Eye (tissue), 1 donor: ENCODE measurements around the gene SLX4IP.
"Not testable (repeated sequence)": the region's sequence is repeated elsewhere in the genome, so short reads cannot be mapped to it uniquely, and the experiment has no call there.

ENCODE experiments used
- DNase-seq: peaks from one replicate; pipeline ENCODE4 v3.0.0-alpha.2; 2015

The SLX4IP gene

DNA sequence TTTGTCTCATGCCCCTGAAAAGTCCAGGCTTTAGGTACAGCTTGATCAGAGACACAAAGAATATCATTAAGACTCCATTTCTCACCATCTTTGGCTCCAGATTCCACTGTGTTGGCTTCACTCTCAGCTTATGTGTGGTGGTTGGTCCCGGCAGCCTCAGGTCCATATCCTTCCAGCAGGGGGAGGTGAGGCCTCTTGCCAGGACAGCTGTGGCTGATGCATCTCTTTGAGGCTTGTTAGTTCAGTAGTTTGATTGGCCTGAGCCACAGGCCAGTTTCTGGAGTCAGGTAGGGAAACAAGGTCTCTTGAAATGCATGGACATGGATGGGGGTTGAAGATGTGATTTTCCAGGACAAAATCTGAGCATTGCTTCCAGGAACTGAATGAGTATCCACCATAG, 176.3 kb downstream of the SLX4IP start:
- peak; percentile 58 for DNase-seq

DNA sequence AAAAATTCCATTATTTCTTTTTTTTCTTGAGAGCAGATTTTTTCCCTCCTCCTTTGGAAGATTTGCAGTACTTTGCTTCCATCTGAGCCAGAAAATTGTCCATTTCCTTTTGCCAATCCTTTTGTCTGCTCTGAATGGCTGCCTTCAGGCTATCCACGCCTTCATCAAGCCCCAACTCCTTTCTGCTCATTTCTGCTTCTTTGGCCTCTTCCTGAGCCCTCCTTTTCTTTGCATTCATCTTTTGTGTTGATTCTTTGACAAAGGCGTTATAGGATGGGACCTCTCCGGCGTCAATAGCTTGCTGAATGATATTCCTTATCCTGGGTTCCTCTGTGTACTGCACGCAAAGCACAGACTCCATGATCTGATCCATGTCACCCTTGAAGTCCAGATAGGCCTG, 178.3 kb downstream of the SLX4IP start:
- DNase-seq, result not testable (repeated sequence)

DNA sequence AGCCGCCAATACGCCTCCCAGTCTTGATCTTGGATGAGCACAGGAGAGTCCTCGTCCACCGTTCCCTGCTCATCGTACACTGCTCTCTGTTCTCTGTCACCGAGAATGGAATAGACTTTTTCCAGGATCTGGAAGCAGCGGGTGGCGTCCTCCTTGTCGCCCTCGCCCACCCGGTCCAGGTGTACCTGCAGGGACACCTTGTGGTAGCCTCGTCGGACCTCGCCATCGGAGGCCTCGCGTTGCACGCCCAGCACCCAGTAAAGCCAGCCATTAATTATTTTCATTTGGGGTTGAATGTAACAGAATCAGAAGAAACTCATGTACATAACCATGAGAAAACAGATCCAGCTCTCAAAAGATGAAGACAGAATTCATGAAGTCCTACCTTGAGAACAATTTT, 178.8 kb downstream of the SLX4IP start:
- no peak for DNase-seq

DNA sequence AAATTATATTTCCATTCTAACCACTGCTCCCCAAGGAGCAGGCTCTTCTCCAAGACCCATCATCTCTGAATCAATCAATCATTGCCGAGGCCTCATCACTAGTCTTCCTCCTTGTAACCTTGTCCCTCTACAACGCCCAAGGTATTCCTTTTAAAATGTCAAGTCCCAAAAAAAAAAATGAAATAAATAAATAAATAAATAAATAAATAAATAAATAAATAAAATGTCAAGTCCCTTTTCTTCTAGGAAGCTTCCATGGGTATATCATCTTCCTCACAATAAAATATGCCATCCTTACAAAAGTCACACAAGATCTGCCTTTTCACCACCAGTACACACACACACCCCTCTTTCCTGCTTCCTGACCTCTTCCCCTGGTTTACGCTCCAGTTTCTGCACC, 181.1 kb downstream of the SLX4IP start:
- no peak for DNase-seq

DNA sequence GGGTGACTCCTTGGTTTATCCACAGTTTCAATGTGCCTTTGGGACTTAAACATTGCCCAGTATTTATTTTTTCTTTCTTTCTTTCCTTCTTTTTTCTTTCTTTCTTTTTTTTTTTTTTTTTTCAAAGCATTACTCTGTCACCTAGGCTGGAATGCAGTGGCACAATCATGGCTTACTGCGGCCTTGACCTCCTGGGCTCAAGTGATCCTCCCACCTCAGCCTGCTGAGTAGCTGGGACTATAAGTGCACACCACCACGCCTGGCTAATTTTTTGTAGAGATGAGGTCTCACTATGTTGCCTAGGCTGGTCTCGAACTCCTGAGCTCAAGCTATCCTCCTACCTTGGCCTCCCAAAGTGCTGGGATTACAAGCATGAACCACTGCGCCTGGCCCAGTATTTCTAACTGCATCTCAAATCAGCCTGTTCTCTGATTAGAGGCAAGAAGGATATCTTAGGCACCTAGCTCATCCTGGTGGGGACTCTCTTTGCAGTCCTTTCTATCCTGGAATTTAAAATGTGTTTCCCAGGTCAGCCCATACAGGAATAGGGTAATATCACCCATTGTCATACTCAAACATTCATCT, 182.5 kb downstream of the SLX4IP start:
- not testable (repeated sequence) for DNase-seq

DNA sequence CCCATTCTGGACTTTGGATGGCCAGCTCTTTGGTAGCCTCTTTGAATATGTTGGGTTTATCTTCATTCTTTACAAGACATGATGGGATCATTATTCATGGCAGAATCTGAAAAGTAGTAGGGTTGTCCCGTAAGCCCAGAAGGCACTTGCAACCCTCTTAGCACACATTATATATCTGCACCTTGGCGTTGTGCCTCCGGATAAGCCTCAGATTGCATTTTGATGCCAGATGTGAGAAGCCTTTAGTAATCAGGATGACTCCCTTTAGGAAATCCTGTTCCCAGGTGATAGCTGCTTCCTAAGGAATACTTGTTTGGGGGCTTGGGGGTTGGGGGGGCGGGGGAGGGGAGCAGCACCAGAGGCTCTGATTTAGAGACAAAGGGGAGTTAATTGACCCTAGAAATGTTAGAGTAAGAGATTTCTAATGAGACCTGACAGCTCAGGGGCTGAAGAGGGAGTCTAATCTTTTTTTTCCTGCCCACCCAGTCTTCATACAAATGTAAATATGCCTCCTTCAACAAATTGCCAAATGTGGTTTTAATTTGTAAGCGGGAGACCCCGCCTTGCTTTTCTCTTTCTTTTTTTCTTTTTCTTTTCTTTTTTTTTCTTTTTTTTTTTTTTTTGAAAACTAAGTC, 183.6 kb downstream of the SLX4IP start:
- DNase-seq, result peak; percentile 65

DNA sequence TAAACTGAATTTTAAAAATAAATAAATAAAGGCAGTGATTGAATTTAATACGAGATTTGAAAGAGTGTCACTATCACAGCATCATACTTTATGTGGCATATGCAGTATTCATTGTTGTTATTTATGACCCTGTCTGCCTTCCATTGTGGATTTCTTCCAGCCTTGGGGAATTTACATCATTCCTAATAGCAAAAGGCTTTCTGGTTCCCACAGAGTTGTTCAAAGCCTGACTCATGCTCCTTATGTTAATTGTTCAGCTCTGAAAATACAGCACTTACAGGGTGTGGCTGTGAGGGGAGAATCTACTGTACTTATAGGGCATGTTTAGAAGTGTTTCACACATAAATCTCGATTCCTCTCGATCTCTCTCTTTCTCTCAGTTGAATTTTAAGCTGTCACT, 184.3 kb downstream of the SLX4IP start:
- DNase-seq, result no peak

DNA sequence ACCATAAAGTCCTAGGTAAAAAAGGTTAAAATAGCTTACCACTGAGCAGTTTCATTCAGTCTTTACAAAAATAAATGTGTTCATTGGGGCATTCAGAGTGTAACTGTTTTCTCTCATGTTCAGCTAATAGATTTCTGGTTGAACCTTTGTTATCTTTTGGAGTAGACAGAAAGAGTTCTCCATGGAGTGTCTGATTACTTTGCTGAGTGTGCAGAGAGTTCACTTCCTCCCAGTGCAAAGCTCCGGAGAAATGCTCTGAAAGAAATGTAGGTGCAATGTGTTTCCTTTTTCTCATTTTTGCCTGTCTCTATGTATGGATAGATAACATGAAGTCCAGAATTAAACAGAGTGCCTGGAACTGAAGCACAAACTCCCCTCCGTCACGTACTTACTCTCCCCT, 186.0 kb downstream of the SLX4IP start:
- DNase-seq, result no peak

DNA sequence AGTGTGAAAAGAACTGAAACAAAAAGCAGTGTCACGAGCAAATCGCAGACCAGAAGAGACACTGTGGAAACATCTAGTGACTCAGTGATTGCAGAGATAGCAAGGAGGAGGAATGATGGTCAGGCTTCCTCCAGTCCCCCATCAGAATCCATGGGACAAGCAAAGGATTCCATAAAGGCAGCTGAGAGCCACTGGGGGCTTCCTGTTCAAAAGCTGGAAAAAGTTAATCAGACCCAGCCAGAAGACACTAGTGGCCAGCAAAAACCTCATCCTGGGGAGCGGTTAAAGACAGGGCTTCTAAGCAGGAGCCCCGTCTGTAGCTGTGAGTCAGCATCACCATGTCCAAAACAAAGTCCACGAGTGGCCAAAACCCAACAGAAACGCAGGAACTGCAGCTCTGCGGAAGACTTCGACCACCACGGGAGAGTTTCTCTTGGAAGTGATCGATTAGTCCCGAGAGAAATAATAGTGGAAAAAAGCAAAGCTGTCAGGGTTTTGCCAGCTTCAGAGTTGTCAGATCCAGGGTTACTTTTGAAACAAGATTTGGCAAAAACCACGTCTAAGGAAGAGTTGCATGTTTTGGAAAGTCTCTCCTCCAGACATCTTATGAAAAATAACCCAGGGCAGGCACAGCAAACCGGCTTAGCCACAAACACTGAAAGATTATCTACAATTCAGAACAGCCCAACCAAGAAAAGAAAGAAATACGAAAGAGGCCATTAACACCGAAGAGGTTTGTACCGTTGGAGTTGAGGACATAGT, 187.7 kb downstream of the SLX4IP start:
- no peak for DNase-seq

DNA sequence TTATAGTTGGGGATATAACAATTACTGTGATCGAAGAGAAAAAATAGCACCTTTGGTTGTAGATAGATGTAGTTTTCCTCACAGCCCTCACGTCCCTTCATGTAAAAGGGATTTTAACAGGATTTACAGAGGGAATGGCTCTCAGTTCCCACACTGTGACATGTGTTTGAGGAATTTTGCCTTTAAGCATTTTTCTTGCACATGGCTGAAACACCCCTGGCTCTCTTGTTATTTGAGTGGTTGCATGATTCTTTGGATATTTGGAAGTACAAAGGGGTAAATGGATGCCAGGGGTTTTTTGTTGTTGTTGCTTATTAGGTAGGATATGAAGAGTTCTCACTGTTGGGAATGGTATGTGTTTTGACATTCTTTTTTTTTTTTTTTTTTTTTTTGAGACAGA, 190.5 kb downstream of the SLX4IP start:
- DNase-seq, result peak; percentile 8

DNA sequence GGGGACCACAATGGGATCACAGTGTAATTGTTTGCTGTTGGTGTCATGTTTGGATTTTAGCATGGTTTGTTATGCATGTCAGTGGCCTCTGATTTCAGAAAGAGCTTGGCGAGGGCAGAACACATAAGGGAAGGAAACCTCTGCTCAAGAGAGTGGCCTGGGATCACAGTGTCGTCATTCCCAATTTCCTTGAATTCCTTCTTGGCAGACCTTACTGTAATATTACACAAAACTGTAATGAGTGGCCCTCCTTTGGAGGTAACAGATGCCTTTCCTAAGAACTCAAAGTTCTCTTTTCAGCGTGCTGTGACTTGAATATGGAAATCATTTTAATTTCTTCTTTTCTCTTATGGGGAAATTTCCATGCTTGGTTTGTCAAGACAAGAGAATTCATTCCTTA, 191.8 kb downstream of the SLX4IP start:
- no peak for DNase-seq

DNA sequence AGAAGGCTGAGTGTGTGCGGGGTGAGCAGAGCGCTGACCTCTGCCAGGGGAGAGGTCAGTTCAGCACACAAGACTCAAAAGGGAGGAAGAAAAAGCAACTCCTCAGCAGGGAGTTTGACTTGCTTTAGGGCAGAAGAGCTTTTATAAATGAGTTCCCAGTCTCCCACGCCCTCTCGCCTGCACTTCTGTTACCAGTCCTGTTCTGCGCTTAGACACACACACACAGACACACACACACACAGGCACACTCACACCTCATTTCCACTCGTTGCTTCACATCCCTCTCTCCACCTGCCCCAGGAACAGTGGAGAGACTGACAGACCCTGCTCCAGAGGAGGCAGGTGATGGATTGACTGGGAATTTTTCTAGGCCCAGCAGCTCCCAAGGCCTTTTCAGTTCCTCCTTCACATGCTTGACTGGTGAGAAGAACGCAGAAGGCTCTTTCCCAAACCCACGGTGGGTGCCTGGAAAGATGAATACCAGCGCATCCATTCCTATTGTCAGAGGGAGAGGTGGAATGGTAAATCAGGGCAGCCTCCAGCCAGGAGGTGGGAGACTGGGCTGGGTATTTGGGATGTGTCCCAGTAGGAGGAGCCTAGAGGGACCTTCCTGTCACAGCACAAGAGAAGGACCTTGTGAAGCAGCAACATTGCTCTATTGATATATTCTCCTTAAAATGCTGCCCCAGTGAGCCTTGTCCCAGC, 195.0 kb downstream of the SLX4IP start:
- no peak for DNase-seq

DNA sequence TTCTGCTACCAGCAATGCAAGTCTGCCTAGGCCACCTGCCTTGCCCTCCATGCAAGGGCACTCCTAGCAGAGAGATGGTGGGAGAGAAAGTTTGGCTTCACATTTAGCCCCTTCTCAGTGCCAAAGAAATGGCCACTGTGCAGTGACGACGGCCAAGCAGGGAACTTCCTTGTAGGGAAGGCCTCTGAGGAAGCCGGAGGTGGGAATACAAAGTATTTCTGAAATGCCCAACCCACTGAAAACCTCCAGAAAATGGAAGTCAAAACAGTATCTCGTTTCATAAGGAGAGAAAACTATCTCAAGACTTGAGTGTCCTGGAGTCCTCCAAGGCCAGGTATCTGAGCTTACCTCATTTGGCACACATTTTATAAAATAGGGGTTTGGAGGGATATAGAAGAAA, 196.0 kb downstream of the SLX4IP start:
- no peak for DNase-seq

DNA sequence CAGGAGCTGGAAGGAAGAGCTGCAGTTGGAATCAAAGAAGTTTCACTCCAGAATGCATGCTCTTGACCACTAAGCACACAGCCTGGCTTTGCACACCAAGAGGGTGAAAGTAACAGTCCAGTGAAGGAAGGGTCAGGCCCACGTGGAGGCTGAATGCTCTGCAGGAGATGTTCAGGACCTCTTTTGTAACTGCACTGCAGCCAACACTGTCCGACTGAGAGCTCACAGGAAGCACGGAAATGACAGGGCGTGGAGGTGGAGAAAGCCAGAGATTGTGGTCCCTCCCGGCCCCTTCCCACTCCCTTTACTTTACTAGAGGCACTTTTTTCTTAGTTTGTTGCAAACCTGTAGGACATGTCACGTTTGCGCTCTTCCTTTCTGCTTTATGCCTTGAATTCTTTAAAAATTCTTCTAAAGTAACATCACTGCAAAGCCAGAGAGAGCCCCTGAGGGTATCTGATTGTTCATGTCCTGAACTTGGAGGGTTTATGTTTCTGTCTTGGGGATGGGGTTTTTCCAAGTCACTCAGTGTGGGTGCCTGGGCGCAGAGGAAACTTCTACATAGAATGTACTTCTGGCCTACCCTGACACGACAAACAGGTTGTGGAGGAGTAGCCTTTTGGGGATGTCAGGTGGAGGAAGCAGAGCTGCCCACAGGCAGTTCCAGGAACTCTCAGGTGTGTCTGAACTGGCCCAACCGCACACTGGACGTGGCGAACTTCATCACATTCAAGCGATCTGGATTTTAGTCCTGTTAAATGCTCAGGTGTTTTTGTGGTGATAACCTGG, 197.8 kb downstream of the SLX4IP start:
- DNase-seq, result no peak

DNA sequence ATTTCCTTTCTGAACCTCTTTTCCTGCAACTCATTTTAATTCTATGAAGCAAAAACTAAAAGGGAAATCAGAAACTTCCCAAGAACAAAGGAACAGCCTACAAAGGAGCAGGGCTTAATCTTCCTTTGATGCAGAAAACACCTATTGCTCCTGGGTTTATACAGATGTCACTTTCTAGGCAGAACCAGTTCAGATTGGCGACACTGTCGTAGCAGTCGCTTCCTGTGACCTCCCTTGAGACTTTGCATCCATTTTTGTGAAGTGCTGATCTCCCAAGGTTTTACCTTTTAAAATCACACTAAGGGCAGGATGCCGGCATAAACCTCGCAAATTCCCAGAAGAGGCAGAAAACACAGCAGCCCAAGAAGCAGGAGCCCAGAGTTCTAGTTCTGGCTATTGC, 198.6 kb downstream of the SLX4IP start:
- DNase-seq, result no peak

DNA sequence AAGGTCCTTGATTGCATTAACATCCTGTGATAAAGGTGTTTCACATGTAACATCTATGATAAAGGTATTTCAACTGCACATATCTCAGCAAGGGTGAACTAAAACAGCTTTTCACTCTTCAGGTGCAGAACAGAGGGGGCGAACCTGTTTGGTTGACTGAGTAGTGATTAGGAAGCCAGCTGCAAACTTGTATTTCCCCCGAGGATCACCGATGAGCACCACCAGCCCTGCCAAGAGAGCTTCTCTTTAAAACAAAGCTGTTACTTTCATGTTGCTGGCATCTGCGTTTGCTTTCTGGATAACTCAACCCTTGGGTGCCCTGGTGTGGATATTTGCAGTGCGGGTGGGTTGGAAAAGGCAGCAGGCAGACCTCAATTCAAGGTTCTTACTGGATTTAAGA, 199.1 kb downstream of the SLX4IP start:
- DNase-seq, result no peak

DNA sequence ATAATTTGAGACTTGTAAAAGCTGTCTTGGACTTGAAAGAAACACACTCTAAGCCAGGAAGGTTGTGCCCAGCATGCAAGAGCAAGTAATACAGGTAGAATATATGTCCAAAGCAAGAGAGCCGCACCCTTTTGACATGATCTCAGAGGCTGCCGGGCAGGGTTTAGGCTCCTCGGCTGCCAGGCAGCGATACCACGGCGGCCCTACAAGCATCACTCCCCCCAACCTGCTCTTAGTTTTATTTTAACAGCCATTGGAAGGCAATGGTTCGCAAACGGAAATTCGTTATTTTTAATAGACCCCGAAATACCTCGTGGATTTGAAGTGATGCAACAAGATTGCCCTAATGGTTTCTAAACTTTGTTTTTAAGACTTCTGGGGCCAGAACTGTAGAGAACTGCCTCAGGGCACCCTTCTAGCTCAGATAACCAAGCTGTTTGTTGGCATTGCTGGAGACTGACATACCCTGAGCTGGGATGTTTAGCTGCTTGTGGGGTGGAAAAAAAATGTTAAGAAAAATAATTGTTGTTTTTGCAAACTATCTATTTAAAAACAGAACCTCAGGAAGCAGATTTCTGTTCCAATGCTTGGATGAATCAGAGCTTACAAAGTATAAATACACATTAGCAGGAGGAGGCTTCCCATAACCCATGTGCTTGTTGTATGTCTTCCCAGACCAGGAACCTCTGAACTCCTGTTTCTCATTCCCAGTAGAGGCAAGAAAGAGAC, 199.7 kb downstream of the SLX4IP start:
- no peak for DNase-seq

DNA sequence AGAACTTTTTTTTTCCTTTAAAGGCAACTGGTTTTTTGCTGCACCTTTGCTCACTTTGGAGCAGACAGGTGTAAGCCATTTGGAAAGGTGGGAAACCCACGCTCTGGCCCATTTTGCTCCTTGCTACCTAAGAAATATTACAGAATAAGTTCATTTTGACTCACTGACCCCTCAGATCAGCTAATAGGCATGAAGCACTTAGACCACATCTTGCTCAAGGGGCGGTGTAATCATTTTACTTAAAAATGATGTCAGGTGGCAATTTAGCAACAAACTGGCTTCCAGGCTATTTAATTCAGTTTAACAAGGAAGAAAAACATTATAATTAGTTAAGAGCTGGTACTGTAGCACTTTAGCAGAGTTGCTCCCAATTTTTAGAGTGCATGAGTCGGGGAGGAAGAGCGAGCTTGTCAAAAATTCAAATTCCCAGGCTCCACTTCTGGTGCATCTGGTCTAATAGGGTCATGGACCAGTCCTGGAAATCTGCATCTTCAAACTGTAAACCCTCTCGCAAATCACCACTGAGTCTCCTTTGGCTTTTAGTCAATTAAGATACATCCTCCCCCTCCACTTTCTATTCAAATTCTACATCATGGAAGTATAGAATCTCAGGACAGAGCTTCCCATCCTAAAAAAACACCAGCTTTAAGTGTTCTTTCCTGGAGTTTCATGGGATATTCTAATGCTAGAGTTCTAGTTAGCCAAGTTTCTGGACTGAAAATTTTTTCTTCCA, 200.5 kb downstream of the SLX4IP start:
- DNase-seq, result no peak

DNA sequence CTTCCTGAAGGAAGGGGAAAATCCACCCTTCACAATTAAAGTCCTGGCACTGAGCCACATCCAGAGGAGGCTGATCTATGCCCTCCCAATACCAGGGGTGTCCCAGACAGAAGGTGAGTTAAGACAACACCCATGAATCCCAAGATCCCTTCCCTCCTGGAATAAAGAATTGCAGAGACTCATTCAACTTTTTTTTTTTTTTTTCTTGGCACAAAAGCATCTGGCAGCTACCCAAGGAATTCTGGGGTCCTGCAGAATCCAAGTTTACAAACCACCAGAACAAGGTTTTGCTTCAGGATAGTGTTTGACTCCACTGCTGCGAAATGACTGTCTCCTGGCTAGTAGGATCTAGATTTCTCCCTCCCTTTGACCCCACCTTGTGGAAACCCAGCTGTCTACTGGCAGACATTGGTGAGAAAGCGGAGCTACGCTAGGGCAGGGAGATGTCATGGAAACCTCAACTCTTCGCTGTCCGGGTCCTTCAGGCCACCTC, 201.3 kb downstream of the SLX4IP start:
- DNase-seq, result peak; percentile 77

DNA sequence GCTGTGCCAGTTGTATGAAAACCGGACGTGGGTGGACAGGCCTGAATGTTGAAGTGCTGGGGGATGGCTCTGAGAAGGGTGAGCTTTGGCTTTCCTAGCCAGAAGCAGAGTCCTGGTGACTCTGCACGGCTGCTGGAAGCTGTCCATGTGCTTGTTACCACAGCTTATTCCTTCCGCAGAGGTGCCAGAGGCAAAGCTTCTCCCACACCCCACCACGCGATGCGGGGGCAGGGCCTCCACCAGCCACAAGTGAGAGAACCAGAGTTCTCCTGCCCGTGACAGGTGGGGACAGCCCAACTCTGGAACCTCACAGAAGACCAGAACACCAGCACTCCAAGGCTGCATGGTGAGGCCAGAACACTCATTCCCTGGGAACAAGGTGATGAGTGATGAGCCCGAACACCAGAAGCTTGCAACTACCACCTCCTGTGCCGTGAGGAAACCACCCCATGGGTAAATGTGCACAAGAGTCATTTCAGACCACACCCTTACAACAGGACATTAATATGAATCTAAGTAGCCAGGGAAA, 202.0 kb downstream of the SLX4IP start:
- no peak for DNase-seq

DNA sequence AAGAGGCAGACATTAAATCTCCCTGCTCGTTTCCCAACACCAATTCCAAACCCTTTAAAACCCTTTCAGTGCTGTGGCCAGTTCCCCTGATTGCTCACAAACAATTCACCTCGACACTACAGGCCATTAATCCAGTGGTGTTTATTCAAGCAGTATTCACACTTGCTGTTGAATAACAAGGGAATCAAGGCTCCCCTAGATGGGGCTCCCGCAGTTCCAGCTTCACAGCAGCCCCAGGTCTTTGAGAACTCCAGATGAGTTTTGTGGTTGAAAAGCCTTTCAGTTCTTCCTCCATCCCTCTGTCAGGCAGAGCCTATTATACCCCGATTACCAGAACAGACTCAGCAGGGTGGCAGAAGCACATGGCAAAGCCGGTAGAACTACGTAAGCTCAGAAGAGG, 202.5 kb downstream of the SLX4IP start:
- DNase-seq, result no peak
